DND-41 (cell line): Measurements from ENCODE around the gene DOCK4.

ENCODE experiments used
- CTCF ChIP-seq: IDR thresholded peaks from 2 replicates; pipeline ENCODE4 v1.5.1; 2012; ENCODE audit warnings: borderline replicate concordance, low read length, moderate library complexity, mild to moderate bottlenecking; ENCODE audit not compliant: poor library complexity, severe bottlenecking; ENCODE audit errors: extremely low read depth
- EZH2 ChIP-seq: IDR thresholded peaks from 3 replicates; pipeline ENCODE4 v1.6.1; 2012; ENCODE audit warnings: borderline replicate concordance, low read depth, mild to moderate bottlenecking, moderate library complexity, low read length, inconsistent platforms; ENCODE audit not compliant: severe bottlenecking

- TF ChIP-seq CTCF, result no peak
- no peak for TF ChIP-seq EZH2
These were observed 366.9 kb downstream of the DOCK4 start for GRCh38 chr7:111839261-111839660.
